ENCODE results near the gene MCU. TPM values are rescaled to one million over a fixed set of nuclear protein-coding genes. Genes with fewer than 3 reads are reported as not detected.

MCU gene
- total RNA-seq, 1 experiment from 2014 or later = 37.2 TPM

DNA sequence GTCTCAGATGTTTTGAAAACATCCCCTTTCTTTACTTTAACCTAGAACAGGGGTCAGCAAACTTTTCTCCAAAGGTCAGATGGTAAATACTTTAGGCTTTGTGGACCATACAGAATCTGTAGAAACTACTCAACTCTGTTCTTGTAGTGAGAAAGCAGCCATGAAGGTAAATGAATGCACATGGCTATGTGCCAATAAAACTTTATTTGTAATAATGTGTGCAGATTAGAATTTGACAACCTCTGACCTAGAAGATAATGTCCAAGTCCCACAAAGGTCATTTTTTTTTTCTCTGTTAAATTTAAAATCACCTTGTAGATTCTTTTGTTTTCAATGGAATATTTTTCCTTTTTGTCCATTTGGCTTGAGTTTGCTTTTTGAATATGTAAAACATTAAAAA, 218.8 kb downstream of the MCU start:
- no peaks in the 10 kb centered on the region for H3K9me3 Mint-ChIP-seq
- no peaks in the 10 kb centered on the region for H3K36me3 Mint-ChIP-seq
- DNase-seq (ENCODE audit: low spot score) = no peak
- ATAC-seq = no peak
- no peak overlapping the region for H3K27ac Mint-ChIP-seq
- no peak overlapping the region for H3K4me3 Mint-ChIP-seq
- TF ChIP-seq MYBL2 (CRISPR knock-in tag; IDR thresholded peaks at IDR 0.05) = no peak
- TF ChIP-seq, protein P1, sequence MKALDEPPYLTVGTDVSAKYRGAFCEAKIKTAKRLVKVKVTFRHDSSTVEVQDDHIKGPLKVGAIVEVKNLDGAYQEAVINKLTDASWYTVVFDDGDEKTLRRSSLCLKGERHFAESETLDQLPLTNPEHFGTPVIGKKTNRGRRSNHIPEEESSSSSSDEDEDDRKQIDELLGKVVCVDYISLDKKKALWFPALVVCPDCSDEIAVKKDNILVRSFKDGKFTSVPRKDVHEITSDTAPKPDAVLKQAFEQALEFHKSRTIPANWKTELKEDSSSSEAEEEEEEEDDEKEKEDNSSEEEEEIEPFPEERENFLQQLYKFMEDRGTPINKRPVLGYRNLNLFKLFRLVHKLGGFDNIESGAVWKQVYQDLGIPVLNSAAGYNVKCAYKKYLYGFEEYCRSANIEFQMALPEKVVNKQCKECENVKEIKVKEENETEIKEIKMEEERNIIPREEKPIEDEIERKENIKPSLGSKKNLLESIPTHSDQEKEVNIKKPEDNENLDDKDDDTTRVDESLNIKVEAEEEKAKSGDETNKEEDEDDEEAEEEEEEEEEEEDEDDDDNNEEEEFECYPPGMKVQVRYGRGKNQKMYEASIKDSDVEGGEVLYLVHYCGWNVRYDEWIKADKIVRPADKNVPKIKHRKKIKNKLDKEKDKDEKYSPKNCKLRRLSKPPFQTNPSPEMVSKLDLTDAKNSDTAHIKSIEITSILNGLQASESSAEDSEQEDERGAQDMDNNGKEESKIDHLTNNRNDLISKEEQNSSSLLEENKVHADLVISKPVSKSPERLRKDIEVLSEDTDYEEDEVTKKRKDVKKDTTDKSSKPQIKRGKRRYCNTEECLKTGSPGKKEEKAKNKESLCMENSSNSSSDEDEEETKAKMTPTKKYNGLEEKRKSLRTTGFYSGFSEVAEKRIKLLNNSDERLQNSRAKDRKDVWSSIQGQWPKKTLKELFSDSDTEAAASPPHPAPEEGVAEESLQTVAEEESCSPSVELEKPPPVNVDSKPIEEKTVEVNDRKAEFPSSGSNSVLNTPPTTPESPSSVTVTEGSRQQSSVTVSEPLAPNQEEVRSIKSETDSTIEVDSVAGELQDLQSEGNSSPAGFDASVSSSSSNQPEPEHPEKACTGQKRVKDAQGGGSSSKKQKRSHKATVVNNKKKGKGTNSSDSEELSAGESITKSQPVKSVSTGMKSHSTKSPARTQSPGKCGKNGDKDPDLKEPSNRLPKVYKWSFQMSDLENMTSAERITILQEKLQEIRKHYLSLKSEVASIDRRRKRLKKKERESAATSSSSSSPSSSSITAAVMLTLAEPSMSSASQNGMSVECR (CRISPR knock-in tag; IDR thresholded peaks at IDR 0.05; ENCODE audit: borderline replicate concordance) = no peak
- TF ChIP-seq, protein P2, sequence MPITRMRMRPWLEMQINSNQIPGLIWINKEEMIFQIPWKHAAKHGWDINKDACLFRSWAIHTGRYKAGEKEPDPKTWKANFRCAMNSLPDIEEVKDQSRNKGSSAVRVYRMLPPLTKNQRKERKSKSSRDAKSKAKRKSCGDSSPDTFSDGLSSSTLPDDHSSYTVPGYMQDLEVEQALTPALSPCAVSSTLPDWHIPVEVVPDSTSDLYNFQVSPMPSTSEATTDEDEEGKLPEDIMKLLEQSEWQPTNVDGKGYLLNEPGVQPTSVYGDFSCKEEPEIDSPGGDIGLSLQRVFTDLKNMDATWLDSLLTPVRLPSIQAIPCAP (CRISPR knock-in tag; IDR thresholded peaks at IDR 0.05) = no peak
- ChIA-PET POLR2A (no interaction called here), CTCF (no interaction called here)
- no peaks in the 10 kb centered on the region for H3K27me3 Mint-ChIP-seq (ENCODE audit: low read depth)
- peaks cover 9% of the 10 kb centered on the region for H3K4me1 Mint-ChIP-seq

DNA sequence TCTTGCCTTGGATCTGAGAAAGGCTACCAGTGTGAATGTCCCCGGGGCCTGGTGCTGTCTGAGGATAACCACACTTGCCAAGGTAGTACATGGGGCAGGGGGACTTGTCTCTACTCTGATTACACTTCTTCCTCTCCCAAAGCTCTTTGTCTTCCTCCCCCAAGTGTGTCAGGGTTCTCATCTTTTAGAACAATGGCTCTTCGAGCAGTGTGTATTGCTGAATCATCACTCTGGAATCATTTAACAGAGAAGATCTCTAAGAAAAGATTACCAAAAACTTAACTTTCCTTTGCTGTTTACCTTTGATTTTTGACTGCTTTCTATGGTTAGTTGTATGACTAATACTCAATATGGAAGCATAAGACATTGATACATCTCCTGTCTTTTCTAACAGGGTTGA, 219.8 kb downstream of the MCU start:
- Mint-ChIP-seq H3K4me1 (peaks cover 9% of the 10 kb centered on the region), H3K27ac (no peak overlapping the region), H3K9me3 (no peaks in the 10 kb centered on the region), H3K36me3 (no peaks in the 10 kb centered on the region), H3K27me3 (ENCODE audit: low read depth) (no peaks in the 10 kb centered on the region), H3K4me3 (no peak overlapping the region)
- ChIA-PET CTCF (no interaction called here), POLR2A (no interaction called here)
- DNase-seq (ENCODE audit: low spot score) (no peak), ATAC-seq (no peak)
- TF ChIP-seq NFATC4 (CRISPR knock-in tag; IDR thresholded peaks at IDR 0.05) = no peak
- TF ChIP-seq, protein P3, sequence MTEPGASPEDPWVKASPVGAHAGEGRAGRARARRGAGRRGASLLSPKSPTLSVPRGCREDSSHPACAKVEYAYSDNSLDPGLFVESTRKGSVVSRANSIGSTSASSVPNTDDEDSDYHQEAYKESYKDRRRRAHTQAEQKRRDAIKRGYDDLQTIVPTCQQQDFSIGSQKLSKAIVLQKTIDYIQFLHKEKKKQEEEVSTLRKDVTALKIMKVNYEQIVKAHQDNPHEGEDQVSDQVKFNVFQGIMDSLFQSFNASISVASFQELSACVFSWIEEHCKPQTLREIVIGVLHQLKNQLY (CRISPR knock-in tag; IDR thresholded peaks at IDR 0.05) = no peak
- TF ChIP-seq TEAD1 (CRISPR knock-in tag; IDR thresholded peaks at IDR 0.05) = no peak
- no peak for TF ChIP-seq FOXJ3 (CRISPR knock-in tag; IDR thresholded peaks at IDR 0.05; ENCODE audit: borderline replicate concordance)
- TF ChIP-seq TCF7 (CRISPR knock-in tag; IDR thresholded peaks at IDR 0.05; ENCODE audit: low read depth) = no peak
- no peak for TF ChIP-seq ATF1 (CRISPR knock-in tag; IDR thresholded peaks at IDR 0.05)
- TF ChIP-seq, protein P4, sequence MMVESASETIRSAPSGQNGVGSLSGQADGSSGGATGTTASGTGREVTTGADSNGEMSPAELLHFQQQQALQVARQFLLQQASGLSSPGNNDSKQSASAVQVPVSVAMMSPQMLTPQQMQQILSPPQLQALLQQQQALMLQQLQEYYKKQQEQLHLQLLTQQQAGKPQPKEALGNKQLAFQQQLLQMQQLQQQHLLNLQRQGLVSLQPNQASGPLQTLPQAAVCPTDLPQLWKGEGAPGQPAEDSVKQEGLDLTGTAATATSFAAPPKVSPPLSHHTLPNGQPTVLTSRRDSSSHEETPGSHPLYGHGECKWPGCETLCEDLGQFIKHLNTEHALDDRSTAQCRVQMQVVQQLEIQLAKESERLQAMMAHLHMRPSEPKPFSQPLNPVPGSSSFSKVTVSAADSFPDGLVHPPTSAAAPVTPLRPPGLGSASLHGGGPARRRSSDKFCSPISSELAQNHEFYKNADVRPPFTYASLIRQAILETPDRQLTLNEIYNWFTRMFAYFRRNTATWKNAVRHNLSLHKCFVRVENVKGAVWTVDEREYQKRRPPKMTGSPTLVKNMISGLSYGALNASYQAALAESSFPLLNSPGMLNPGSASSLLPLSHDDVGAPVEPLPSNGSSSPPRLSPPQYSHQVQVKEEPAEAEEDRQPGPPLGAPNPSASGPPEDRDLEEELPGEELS (CRISPR knock-in tag; IDR thresholded peaks at IDR 0.05) = no peak
- TF ChIP-seq, protein P5, sequence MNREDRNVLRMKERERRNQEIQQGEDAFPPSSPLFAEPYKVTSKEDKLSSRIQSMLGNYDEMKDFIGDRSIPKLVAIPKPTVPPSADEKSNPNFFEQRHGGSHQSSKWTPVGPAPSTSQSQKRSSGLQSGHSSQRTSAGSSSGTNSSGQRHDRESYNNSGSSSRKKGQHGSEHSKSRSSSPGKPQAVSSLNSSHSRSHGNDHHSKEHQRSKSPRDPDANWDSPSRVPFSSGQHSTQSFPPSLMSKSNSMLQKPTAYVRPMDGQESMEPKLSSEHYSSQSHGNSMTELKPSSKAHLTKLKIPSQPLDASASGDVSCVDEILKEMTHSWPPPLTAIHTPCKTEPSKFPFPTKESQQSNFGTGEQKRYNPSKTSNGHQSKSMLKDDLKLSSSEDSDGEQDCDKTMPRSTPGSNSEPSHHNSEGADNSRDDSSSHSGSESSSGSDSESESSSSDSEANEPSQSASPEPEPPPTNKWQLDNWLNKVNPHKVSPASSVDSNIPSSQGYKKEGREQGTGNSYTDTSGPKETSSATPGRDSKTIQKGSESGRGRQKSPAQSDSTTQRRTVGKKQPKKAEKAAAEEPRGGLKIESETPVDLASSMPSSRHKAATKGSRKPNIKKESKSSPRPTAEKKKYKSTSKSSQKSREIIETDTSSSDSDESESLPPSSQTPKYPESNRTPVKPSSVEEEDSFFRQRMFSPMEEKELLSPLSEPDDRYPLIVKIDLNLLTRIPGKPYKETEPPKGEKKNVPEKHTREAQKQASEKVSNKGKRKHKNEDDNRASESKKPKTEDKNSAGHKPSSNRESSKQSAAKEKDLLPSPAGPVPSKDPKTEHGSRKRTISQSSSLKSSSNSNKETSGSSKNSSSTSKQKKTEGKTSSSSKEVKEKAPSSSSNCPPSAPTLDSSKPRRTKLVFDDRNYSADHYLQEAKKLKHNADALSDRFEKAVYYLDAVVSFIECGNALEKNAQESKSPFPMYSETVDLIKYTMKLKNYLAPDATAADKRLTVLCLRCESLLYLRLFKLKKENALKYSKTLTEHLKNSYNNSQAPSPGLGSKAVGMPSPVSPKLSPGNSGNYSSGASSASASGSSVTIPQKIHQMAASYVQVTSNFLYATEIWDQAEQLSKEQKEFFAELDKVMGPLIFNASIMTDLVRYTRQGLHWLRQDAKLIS (CRISPR knock-in tag; IDR thresholded peaks at IDR 0.05; ENCODE audit: borderline replicate concordance) = no peak
- TF ChIP-seq ZNF232 (CRISPR knock-in tag; IDR thresholded peaks at IDR 0.05) = no peak
- TF ChIP-seq, protein P6, sequence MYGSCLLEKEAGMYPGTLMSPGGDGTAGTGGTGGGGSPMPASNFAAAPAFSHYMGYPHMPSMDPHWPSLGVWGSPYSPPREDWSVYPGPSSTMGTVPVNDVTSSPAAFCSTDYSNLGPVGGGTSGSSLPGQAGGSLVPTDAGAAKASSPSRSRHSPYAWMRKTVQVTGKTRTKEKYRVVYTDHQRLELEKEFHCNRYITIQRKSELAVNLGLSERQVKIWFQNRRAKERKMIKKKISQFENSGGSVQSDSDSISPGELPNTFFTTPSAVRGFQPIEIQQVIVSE (CRISPR knock-in tag; IDR thresholded peaks at IDR 0.05; ENCODE audit: borderline replicate concordance) = no peak
- TF ChIP-seq, protein P7, sequence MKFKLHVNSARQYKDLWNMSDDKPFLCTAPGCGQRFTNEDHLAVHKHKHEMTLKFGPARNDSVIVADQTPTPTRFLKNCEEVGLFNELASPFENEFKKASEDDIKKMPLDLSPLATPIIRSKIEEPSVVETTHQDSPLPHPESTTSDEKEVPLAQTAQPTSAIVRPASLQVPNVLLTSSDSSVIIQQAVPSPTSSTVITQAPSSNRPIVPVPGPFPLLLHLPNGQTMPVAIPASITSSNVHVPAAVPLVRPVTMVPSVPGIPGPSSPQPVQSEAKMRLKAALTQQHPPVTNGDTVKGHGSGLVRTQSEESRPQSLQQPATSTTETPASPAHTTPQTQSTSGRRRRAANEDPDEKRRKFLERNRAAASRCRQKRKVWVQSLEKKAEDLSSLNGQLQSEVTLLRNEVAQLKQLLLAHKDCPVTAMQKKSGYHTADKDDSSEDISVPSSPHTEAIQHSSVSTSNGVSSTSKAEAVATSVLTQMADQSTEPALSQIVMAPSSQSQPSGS (CRISPR knock-in tag; IDR thresholded peaks at IDR 0.05; ENCODE audit: borderline replicate concordance, low read depth) = no peak
- TF ChIP-seq, protein P8, sequence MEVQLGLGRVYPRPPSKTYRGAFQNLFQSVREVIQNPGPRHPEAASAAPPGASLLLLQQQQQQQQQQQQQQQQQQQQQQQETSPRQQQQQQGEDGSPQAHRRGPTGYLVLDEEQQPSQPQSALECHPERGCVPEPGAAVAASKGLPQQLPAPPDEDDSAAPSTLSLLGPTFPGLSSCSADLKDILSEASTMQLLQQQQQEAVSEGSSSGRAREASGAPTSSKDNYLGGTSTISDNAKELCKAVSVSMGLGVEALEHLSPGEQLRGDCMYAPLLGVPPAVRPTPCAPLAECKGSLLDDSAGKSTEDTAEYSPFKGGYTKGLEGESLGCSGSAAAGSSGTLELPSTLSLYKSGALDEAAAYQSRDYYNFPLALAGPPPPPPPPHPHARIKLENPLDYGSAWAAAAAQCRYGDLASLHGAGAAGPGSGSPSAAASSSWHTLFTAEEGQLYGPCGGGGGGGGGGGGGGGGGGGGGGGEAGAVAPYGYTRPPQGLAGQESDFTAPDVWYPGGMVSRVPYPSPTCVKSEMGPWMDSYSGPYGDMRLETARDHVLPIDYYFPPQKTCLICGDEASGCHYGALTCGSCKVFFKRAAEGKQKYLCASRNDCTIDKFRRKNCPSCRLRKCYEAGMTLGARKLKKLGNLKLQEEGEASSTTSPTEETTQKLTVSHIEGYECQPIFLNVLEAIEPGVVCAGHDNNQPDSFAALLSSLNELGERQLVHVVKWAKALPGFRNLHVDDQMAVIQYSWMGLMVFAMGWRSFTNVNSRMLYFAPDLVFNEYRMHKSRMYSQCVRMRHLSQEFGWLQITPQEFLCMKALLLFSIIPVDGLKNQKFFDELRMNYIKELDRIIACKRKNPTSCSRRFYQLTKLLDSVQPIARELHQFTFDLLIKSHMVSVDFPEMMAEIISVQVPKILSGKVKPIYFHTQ (CRISPR knock-in tag; IDR thresholded peaks at IDR 0.05) = no peak
- TF ChIP-seq, protein P9, sequence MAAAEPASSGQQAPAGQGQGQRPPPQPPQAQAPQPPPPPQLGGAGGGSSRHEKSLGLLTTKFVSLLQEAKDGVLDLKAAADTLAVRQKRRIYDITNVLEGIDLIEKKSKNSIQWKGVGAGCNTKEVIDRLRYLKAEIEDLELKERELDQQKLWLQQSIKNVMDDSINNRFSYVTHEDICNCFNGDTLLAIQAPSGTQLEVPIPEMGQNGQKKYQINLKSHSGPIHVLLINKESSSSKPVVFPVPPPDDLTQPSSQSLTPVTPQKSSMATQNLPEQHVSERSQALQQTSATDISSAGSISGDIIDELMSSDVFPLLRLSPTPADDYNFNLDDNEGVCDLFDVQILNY (CRISPR knock-in tag; IDR thresholded peaks at IDR 0.05) = no peak
- no peak for TF ChIP-seq RELA (CRISPR knock-in tag; IDR thresholded peaks at IDR 0.05; ENCODE audit: borderline replicate concordance)
